T-helper 22 cell (primary cell): ENCODE results near the gene KRT14.
"Not testable (repeated sequence)": the region's sequence is repeated elsewhere in the genome, so short reads cannot be mapped to it uniquely, and the experiment has no call there.

ENCODE experiments used
- DNase-seq: peaks from one replicate; pipeline ENCODE4 v3.0.0-alpha.2; 2020; ENCODE audit warnings: low read depth

The KRT14 gene

GRCh38 chr17:41602524-41602923, 15.8 kb upstream of the KRT14 start:
- no peak for DNase-seq

- DNase-seq = no peak
Observed at GRCh38 chr17:41600318-41600717, 13.6 kb upstream of the KRT14 start.

GRCh38 chr17:41599680-41600079, 13.0 kb upstream of the KRT14 start:
- no peak for DNase-seq

- DNase-seq = no peak
Observed at GRCh38 chr17:41595585-41595984, 8.9 kb upstream of the KRT14 start.

- no peak for DNase-seq
Observed at GRCh38 chr17:41594363-41594915, 7.7 kb upstream of the KRT14 start.

GRCh38 chr17:41593306-41593981, 6.7 kb upstream of the KRT14 start:
- DNase-seq = no peak

- no peak for DNase-seq
Observed at GRCh38 chr17:41592601-41593305, 6.1 kb upstream of the KRT14 start.

- DNase-seq = no peak
Observed at GRCh38 chr17:41589301-41589700, 2.6 kb upstream of the KRT14 start.

- DNase-seq = no peak
Observed at GRCh38 chr17:41588126-41588810, 1.6 kb upstream of the KRT14 start.

- no peak for DNase-seq
Observed at GRCh38 chr17:41585301-41586056, 1.2 kb downstream of the KRT14 start.

- DNase-seq = not testable (repeated sequence)
Observed at GRCh38 chr17:41584331-41584927, 2.3 kb downstream of the KRT14 start.

- no peak for DNase-seq
Observed at GRCh38 chr17:41583137-41584127, 3.3 kb downstream of the KRT14 start.

- DNase-seq = not testable (repeated sequence)
Observed at GRCh38 chr17:41582061-41582968, 4.4 kb downstream of the KRT14 start.

- DNase-seq = no peak
Observed at GRCh38 chr17:41581366-41582060, 5.2 kb downstream of the KRT14 start.

- DNase-seq = no peak
Observed at GRCh38 chr17:41580687-41581365, 5.9 kb downstream of the KRT14 start.

GRCh38 chr17:41580244-41580575, 6.5 kb downstream of the KRT14 start:
- no peak for DNase-seq

GRCh38 chr17:41579484-41580243, 7.0 kb downstream of the KRT14 start:
- DNase-seq = no peak

GRCh38 chr17:41578971-41579370, 7.7 kb downstream of the KRT14 start:
- no peak for DNase-seq
